NCI-H345 treated with DMSO at 0.1 percent for 48 hours (cell line): ENCODE measurements around the gene TNC.

Experiments
- DNase-seq: peaks from one replicate; lab custom pipeline; 2025; ENCODE audit not compliant: unreplicated experiment; lab: John Stamatoyannopoulos, UW

The TNC gene

GRCh38 chr9:115104908-115105307 is 13.0 kb downstream of the TNC start:
- no peak for DNase-seq

- no peak for DNase-seq
These were observed 14.0 kb downstream of the TNC start for GRCh38 chr9:115103746-115104477.

GRCh38 chr9:115099901-115100300 is 18.1 kb downstream of the TNC start:
- DNase-seq, result no peak

GRCh38 chr9:115098226-115098965 is 19.6 kb downstream of the TNC start:
- DNase-seq, result no peak

- no peak for DNase-seq
These were observed 24.4 kb downstream of the TNC start for GRCh38 chr9:115093520-115093919.

- no peak for DNase-seq
These were observed 27.5 kb downstream of the TNC start for GRCh38 chr9:115090486-115090885.

- no peak for DNase-seq
These were observed 29.1 kb downstream of the TNC start for GRCh38 chr9:115088860-115089259.

- DNase-seq, result no peak
These were observed 31.1 kb downstream of the TNC start for GRCh38 chr9:115086886-115087285.

GRCh38 chr9:115086461-115086860 is 31.5 kb downstream of the TNC start:
- DNase-seq, result no peak

- DNase-seq, result no peak
These were observed 32.1 kb downstream of the TNC start for GRCh38 chr9:115085773-115086377.

GRCh38 chr9:115084709-115085108 is 33.2 kb downstream of the TNC start:
- no peak for DNase-seq

GRCh38 chr9:115084157-115084556 is 33.8 kb downstream of the TNC start:
- DNase-seq, result no peak

GRCh38 chr9:115080242-115080641 is 37.7 kb downstream of the TNC start:
- DNase-seq, result no peak

- DNase-seq, result no peak
These were observed 38.8 kb downstream of the TNC start for GRCh38 chr9:115079156-115079555.

- DNase-seq, result no peak
These were observed 44.5 kb downstream of the TNC start for GRCh38 chr9:115073456-115073855.

GRCh38 chr9:115071176-115071575 is 46.8 kb downstream of the TNC start:
- no peak for DNase-seq

GRCh38 chr9:115069771-115070170 is 48.2 kb downstream of the TNC start:
- no peak for DNase-seq

GRCh38 chr9:115069302-115069701 is 48.7 kb downstream of the TNC start:
- DNase-seq, result no peak

- DNase-seq, result no peak
These were observed 49.9 kb downstream of the TNC start for GRCh38 chr9:115068031-115068430.

- no peak for DNase-seq
These were observed 54.7 kb downstream of the TNC start for GRCh38 chr9:115063058-115063845.

- no peak for DNase-seq
These were observed 59.2 kb downstream of the TNC start for GRCh38 chr9:115058684-115059315.
